SW480 (cell line): ENCODE measurements around the gene TMEM170B.
"Not testable (repeated sequence)": the region's sequence is repeated elsewhere in the genome, so short reads cannot be mapped to it uniquely, and the experiment has no call there.

Source experiments
- DNase-seq: peaks from one replicate; pipeline ENCODE4 v3.0.0-alpha.2; 2016; ENCODE audit warnings: low spot score

TMEM170B gene

DNA sequence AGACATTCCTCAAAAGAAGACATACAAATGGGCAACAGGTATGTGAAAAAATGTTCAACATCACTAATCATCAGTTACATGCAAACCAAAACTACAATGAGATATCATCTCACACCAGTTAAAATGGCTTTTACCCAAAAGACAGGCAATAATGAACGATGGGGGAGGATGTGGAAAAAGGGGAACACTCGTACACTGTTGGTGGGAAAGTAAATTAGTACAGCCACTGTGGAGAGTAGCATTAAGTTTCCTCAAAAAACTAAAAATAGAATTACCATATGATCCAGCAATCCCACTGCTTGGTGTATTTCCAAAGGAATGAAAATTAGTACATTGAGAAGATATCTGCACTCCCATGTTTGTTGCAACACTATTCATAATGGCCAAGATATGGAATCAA lies 8.6 kb upstream of the TMEM170B start:
- DNase-seq = no peak

DNA sequence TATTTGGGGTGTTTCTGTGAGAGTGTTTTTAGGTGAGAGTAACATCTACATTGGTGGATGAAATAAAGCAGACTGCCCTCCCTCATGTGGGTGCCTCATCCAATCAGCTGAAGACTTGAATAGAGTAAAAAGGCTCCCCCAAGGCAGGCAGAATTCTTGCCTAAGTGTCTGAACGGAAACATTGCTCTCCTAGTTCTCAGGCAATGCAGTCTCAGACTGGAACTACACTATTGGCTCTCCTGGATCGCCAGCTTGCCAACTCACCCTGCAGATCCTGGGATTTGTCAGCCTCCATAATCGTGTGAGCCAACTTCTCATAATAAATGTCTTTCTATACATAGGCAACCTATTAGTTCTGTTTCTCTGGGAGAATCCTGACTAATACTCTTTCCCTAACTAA lies 5.5 kb upstream of the TMEM170B start:
- no peak for DNase-seq

GRCh38 chr6:11534561-11534960 lies 3.0 kb upstream of the TMEM170B start:
- no peak for DNase-seq

- DNase-seq = peak; percentile 32
Observed at GRCh38 chr6:11535801-11536230, 1.7 kb upstream of the TMEM170B start.

- DNase-seq = peak; percentile 5
Observed at GRCh38 chr6:11536795-11537194, 754 bp upstream of the TMEM170B start.

- DNase-seq = peak; percentile 5
Observed at GRCh38 chr6:11538052-11538818, 686 bp downstream of the TMEM170B start.

DNA sequence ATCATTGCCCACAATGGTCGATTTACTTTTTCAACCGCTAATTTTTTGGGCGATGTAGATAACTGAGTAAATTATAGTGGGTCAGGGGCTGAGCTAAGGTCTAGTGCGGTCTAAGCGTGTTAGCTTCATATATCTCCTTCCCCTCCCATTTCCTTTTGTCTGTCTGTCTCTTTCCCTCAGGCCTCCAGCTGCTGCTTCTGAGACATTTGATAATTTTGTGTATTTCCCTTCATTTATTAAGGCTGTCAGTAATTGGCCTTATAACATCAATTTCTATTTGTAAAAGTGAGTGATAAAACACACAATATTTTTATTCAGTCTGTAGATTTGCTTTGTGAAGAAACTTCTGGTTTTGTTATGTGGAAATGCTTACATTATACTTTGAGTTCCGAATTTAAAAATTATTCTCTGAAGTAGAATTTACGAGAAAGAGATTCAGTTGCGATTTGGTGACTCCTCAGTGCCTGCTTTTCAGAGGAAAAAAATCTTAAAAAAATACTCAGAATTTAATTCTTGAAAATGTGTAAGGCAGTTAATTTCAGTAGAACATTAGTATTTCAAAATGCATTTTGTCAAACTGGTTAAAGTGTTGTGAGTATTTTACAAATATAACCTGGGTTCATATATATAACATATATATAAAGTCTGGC lies 1.4 kb downstream of the TMEM170B start:
- DNase-seq = no peak

GRCh38 chr6:11542863-11543262 lies 5.3 kb downstream of the TMEM170B start:
- no peak for DNase-seq

DNA sequence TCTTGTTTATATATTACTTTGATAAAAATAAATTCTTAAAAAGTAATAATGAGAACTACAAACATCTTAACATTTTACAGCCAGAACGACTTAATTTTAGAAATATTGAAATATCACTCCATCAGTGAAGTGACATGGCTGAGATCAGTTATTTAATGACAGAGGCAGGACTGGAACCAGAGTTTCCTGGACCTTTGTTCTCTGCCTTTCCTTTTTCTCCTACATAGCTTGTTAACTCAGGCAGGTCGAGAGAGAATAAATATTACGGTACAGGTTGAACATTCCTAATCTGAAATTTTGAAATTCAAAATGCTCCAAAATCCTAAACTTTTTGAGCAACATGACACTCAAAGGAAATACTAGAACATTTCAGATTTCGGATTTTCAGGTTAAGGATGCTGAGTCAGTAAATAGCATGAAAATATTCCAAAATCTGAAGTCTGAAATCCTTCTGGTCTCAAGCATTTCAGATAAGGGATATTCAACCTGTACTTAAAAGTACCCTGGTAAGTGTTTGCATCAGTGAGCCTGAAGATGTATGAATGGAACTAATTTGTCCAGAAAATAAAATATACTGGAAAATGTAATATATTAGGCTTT lies 6.5 kb downstream of the TMEM170B start:
- DNase-seq = no peak

DNA sequence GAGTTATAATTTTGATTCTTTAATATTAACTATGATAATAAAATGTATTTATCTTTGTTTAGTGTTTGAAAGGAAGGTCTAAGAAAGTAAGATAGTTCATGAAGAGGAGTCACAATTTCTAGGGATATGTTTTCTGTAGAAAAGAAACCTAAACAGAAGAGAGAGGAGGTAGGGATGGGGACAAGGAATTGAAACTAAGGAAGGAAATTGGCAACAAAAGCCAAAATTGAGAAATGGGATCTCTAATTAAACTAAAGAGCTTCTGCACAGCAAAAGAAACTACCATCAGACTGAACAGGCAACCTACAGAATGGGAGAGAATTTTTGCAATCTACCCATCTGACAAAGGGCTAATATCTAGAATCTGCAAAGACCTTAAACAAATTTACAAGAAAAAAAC lies 10.3 kb downstream of the TMEM170B start:
- not testable (repeated sequence) for DNase-seq

- DNase-seq = not testable (repeated sequence)
Observed at GRCh38 chr6:11548578-11548977, 11.0 kb downstream of the TMEM170B start.

DNA sequence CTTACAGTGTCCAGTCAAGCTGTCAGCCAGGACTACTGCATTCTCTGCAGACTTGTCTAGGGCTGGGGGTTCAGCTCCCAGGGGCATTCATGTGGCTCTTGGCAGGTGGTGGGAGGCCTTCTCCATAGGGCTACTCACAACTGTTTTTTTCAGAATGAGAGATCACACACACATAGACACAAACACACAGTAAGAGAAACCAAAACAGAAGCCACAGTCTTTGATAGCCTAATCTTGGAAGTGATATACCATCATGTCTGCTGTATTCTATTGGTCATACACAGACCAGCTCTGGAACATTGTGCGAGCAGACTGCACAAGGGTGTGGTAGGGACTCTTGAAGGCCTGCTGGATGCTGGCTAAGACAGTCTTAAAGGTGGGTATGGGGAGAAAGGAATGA lies 13.5 kb downstream of the TMEM170B start:
- no peak for DNase-seq

DNA sequence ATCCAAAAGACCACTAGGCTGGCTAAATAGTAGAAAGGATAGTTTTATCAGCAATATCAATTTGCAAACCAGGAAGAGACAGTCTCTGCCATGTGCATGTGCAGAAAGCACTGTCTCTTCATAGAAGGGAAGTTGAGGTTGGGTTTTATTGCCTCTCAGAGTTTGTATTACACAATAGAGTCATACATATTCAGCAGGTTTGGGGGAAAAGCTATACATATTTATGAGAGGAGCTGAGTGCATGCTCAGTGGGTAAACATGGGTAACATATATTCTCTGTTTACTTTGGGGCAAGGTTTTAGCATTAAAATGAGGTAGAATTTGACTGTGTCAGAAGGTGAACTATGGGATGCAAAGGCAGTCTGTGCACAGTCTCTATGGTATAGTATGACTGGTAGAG lies 14.9 kb downstream of the TMEM170B start:
- DNase-seq = no peak

GRCh38 chr6:11553824-11554223 lies 16.3 kb downstream of the TMEM170B start:
- DNase-seq = no peak

GRCh38 chr6:11556309-11556708 lies 18.8 kb downstream of the TMEM170B start:
- no peak for DNase-seq

GRCh38 chr6:11563793-11564192 lies 26.2 kb downstream of the TMEM170B start:
- no peak for DNase-seq

DNA sequence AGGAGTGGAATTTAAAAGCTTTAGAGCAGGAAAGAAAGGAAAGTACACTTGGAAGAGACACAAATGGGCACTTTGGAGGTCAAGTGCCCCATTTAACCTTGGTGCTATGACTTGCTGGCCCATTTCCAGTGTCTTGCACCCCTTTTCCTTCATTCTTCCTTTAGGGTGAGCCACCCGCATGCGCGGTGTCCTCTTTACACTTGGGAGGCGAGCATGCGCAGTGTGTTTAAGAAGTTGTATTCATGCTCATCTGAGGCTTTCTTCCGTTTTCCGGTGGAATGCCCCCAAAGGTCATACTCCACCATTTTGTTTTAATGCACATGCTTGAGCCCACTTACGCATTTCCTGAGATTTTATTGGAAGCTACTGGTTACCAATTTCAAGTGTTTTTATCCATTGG lies 29.1 kb downstream of the TMEM170B start:
- no peak for DNase-seq

GRCh38 chr6:11571073-11571472 lies 33.5 kb downstream of the TMEM170B start:
- no peak for DNase-seq

GRCh38 chr6:11575408-11576033 lies 38.0 kb downstream of the TMEM170B start:
- peak; percentile 53 for DNase-seq

DNA sequence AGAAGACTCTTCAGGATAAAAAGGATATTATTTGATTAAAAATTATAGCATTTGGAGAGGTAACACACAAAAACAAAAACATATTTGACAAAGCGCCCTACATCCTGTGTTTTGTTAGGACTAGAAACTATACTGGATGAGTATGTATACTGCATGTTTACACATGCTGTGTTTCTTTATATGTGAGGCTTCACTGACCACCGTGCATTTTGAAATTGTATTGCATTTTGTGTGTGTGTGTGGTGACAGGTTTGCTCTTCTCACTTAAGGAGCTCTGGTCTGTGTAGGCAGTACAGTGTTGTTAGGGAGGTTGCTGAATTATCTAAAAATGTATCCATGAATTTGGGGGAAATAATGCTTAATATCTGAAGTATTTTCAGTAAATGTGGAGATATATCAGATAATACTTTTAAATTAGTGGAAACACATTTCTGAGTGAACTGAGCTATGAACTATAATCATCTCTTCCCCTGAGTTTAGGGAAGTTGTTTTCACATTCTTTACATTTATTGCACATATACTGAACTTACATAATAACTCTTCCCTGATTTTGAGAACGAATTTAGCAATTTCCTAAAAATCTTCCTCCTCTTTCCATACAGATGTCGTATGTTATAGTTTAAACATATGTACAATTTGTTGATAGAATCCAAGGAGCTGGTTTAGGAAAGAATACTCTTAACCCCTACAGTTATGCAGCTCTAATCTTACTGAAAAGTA lies 43.3 kb downstream of the TMEM170B start:
- DNase-seq = no peak

DNA sequence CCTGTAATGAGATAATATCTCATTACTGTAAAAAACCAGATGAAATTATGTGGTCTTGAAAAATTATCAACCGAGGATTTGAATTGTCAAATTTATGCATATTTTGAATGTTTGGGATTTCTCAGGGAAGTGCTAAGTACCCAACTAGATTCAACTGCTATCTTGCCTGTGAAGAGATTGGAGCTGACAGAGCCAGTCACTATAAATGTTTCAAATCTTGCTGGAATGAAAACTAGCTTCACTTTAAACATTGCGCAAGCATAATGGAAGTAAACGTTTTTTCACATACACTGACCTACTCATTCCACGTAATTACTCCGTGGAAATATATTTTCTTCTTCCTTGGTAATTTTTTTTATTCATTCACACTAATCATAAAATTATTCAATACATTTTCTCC lies 46.7 kb downstream of the TMEM170B start:
- no peak for DNase-seq

DNA sequence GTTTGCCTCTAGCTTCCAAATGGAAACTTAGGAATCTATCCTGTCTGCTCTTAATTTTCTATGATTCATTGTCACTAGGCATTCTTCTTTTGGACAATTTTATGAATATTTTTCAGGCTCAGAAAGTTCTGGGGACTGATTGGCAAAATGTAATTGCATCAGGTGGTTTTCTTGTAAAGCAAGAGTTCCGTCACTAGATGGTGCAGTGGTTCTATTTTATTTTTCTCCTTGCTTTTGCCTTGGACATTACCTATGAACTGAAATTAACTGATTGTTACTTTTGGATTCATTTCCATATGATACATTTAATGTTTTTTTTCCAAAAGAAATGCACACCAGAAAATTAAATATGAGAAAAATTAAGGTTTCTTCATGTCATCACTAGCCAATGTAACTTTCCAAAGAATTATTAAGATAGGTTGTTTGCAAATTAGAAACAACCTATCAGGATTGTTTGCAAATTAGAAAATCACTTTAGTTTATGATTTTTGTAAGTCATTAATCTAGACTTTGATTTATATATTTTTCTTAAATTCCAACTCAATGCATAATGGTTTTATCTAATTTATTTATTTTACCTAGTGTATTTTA lies 48.0 kb downstream of the TMEM170B start:
- DNase-seq = peak; percentile 41
